Duodenal mucosa (tissue), 2 donors: ENCODE data around the gene ACKR3.

Experiments
- H3K27ac ChIP-seq: one replicate; pipeline ENCODE4 v1.7.0; 2013; ENCODE audit warnings: low read depth, low read length
- H3K27me3 ChIP-seq, 2 donors: one replicate each; pipeline ENCODE4 v1.7.0; 2013; ENCODE audit warnings: low read length in 2 of 2, control low read depth in 1 of 2; ENCODE audit not compliant: insufficient read depth in 2 of 2, control insufficient read depth in 1 of 2
- H3K36me3 ChIP-seq, 2 donors: one replicate each; pipeline ENCODE4 v1.7.0; 2013; ENCODE audit warnings: low read length in 2 of 2, control low read depth in 1 of 2; ENCODE audit not compliant: insufficient read depth in 2 of 2, control insufficient read depth in 1 of 2
- H3K4me1 ChIP-seq, 2 donors: one replicate each; pipeline ENCODE4 v1.7.0; 2013; ENCODE audit warnings: low read length in 2 of 2, control low read depth in 1 of 2; ENCODE audit not compliant: insufficient read depth in 2 of 2, control insufficient read depth in 1 of 2
- H3K4me3 ChIP-seq, 2 donors: one replicate each; pipeline ENCODE4 v1.7.0; 2013; ENCODE audit warnings: low read length in 2 of 2, low read depth in 1 of 2
- H3K9ac ChIP-seq, 2 donors: one replicate each; pipeline ENCODE4 v1.7.0; 2013; ENCODE audit warnings: low read length in 2 of 2, low read depth in 1 of 2
- H3K9me3 ChIP-seq, 2 donors: one replicate each; pipeline ENCODE4 v1.7.0; 2013; ENCODE audit warnings: low read length in 2 of 2, control low read depth in 1 of 2; ENCODE audit not compliant: control insufficient read depth in 1 of 2

ACKR3 gene

DNA sequence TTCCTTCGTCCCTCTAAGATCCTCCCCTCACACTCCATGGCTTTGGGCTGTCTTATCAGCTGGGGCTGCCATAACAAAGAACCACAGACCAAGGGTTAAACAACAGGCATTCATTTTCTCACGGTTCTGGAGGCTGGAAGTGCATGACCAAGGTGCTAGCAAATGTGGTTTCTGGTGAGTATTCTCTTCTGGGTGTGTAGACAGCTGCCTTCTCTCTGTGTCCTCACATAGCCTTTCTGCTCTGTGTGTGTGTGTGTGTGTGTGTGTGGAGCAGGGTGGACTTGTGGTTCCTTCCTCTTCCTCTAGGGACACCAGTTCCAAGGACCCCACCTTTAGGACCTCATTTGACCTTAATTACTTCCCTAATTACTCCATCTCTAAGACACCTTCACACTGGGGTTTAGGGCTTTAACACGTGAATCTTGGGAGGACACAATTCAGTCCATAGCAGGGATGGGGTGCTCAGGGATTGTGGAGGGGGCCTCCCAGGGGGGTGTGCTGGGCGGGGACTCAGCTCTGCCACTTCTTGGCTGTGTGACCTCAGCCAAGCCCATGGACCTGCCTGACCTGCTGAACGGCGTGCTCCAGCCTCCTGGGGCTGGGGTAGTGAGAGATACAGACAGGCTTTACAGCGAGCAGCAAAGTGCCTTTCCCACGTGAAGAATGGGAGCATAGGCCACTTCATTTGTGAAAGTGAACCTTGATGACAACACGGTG lies 38.0 kb downstream of the ACKR3 start:
- Histone ChIP-seq H3K4me3 (no peak overlapping the region), H3K9ac (no peak overlapping the region), H3K27ac (no peak overlapping the region), H3K9me3 (no peaks in the 10 kb centered on the region), H3K27me3 (peaks cover 0 to 4% of the 10 kb centered on the region in 2 donors), H3K4me1 (no peaks in the 10 kb centered on the region), H3K36me3 (no peaks in the 10 kb centered on the region)

DNA sequence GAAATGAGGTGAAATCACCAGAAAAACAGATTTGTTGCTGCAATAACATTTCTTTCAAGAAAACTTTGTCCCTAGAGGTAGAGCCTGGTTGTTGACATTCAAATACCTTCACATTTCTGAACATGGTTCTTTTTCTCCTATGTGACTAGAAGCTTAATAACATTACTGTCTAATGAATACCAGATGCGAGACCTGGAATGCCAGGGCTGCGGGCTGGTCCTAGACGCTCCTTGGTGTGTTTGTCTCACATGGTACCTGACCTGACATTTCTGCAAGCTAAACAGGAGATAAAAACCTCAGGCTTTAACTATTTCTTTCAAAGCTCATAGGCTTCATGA lies 38.5 kb downstream of the ACKR3 start:
- Histone ChIP-seq H3K9me3 (no peaks in the 10 kb centered on the region), H3K9ac (no peak overlapping the region)

DNA sequence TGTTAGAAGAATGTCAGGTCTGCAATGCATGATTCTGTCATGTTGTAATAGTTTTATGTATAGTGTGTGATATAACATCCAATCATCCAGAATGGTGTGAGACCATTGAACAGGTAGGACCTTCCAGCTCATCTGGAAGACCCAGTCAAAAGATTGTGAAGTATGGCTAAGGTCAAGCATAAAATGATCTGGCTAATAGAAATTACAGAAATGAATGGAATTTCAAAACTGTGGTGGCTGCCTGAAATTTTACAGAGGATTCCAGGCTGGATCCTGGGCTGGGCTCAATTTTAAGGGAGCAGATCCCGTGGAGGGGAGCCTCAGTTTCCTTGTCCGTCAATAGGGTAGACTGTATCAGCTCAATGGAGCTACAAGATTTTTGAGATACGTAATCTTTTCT lies 39.1 kb downstream of the ACKR3 start:
- H3K27ac ChIP-seq: no peak overlapping the region
- H3K27me3 ChIP-seq: peaks cover 0 to 4% of the 10 kb centered on the region in 2 donors
- no peaks in the 10 kb centered on the region for H3K4me1 ChIP-seq
- H3K9me3 ChIP-seq: no peaks in the 10 kb centered on the region
- H3K9ac ChIP-seq: no peak overlapping the region
- H3K36me3 ChIP-seq: no peaks in the 10 kb centered on the region
- no peak overlapping the region for H3K4me3 ChIP-seq

More for the DNA sequence above, 38.5 kb downstream of the ACKR3 start:
- Histone ChIP-seq H3K27ac (no peak overlapping the region), H3K4me1 (no peaks in the 10 kb centered on the region), H3K36me3 (no peaks in the 10 kb centered on the region), H3K27me3 (peaks cover 0 to 4% of the 10 kb centered on the region in 2 donors), H3K4me3 (no peak overlapping the region)

DNA sequence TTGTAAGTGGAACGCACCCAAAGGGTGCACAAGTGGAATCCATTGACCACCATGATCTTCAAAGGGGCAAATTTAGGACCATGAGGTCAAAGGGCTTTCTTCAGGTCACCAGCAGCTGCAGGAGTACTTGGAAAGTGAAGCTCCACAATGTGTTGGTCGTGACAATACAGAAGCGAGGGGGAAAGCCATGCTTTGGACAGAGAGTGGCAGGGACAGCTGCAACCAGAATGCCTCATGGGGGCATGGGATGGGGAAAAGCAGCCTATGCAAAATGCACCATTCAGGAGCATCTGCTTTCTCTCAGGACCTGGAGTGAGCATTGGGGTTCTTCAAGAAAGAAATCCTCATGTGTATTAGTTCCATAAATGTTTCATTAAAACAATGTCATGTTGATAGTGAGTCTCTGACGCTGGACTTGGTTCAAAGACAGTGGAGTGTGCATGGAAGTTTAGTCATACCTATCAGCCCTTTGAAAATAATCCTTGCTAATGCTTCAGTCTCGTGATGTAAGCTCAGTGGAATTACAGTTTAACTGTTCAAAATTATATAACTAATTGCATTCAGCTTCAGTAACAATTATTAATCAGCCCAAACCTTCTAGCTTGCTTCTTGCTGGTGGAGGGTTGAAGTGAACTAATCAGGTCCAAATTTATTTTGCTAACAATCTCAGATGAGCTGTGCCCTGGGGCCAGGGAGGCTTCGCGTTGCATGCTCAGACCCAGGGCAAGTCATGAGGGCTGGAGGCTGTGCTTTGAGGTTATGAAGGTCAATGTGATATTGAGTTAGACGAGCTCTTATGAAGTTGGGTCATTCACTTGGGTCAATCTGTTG lies 41.6 kb downstream of the ACKR3 start:
- peaks cover 0 to under 1% of the 10 kb centered on the region in 2 donors for H3K27me3 ChIP-seq
- no peaks in the 10 kb centered on the region for H3K4me1 ChIP-seq
- no peaks in the 10 kb centered on the region for H3K9me3 ChIP-seq
- no peaks in the 10 kb centered on the region for H3K36me3 ChIP-seq
- no peak overlapping the region for H3K4me3 ChIP-seq
- H3K9ac ChIP-seq: no peak overlapping the region
- H3K27ac ChIP-seq: no peak overlapping the region

DNA sequence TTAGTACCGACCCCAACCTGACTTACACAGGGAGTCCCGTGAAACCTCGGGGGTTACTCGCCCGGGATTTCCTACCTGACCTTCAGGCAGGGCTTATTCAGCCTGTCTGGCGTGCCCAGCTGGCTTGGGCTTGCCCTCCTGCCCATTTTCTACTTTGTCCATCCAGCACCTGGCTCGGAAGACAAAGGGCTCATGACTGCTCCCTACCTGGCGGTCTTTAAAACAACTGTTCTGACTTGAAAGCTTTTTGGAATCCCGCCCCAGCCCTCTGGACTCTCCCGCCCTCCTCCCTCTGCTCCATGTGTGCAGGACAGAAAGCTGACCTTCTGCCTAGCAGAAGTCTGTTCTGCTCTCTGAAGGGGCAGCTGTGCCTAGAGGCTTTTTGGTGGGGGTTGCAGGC lies 43.1 kb downstream of the ACKR3 start:
- no peak overlapping the region for H3K9ac ChIP-seq
- no peaks in the 10 kb centered on the region for H3K4me1 ChIP-seq
- no peaks in the 10 kb centered on the region for H3K9me3 ChIP-seq
- H3K27me3 ChIP-seq: no peaks in the 10 kb centered on the region
- H3K4me3 ChIP-seq: no peak overlapping the region
- H3K27ac ChIP-seq: no peak overlapping the region
- H3K36me3 ChIP-seq: no peaks in the 10 kb centered on the region

DNA sequence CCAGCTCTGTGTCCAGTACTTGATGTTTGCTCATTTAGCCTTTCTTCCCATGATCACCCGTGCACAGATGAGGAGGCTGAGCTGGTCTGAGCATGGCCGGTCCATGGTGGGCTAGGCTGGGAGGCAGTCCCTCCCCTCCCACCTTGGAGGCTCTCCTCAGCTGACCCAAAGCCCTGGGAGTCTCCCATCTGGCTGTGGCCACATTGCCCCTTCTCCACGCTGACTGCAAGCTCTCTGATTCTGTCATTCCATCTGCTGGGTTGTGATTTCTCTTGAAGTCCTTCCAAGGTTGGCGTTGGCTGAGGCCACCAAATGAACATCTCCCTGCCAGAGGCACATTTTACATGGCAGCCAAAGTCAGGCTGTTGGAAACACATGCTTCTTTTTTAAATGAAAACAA lies 44.0 kb downstream of the ACKR3 start:
- Histone ChIP-seq H3K4me1 (no peaks in the 10 kb centered on the region), H3K27me3 (no peaks in the 10 kb centered on the region), H3K9ac (no peak overlapping the region), H3K36me3 (no peaks in the 10 kb centered on the region), H3K9me3 (no peaks in the 10 kb centered on the region), H3K27ac (no peak overlapping the region), H3K4me3 (no peak overlapping the region)

DNA sequence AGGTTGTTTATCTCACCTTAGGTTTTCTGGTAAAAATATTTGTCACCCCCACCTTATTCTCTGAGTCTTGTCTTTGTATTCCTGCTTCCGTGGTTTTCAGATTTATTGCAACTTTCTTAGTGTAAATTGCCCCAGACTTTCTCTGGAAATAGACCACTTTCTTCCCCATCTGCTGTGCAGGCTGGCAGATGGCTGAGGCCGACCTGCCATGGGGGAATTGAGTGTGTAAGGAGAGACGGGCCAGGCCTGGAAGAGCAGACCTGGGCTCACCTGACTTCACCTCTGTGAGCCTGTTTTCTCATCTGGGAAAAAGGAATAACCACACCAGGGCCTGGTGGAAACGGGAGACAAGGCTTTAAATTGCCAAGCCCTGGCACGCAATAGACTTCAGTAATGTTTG lies 44.9 kb downstream of the ACKR3 start:
- Histone ChIP-seq H3K36me3 (no peaks in the 10 kb centered on the region), H3K9ac (no peak overlapping the region), H3K27me3 (no peaks in the 10 kb centered on the region), H3K9me3 (no peaks in the 10 kb centered on the region), H3K27ac (no peak overlapping the region), H3K4me1 (no peaks in the 10 kb centered on the region), H3K4me3 (no peak overlapping the region)

DNA sequence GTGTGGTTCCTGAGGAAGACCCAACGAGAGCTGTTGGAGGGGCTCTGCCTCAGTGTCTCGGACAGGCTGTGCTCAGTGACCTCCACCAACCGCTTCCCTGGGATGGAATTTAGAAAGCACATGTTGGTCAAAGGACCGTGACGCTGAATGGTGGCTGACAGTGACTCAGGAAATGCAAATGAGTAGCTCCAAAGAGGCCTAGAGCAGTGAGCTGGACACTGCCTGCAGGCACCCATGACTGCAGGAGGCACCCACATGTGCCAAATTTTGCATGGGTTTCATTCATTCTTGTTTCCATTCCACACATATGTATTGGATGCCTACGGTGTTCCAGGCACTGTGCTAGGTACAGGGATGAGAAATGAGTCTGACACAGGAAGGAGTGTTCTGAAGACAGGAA lies 46.4 kb downstream of the ACKR3 start:
- H3K9me3 ChIP-seq: no peaks in the 10 kb centered on the region
- H3K4me1 ChIP-seq: no peaks in the 10 kb centered on the region
- H3K27ac ChIP-seq: no peak overlapping the region
- no peaks in the 10 kb centered on the region for H3K27me3 ChIP-seq
- H3K4me3 ChIP-seq: no peak overlapping the region
- H3K36me3 ChIP-seq: no peaks in the 10 kb centered on the region
- no peak overlapping the region for H3K9ac ChIP-seq

DNA sequence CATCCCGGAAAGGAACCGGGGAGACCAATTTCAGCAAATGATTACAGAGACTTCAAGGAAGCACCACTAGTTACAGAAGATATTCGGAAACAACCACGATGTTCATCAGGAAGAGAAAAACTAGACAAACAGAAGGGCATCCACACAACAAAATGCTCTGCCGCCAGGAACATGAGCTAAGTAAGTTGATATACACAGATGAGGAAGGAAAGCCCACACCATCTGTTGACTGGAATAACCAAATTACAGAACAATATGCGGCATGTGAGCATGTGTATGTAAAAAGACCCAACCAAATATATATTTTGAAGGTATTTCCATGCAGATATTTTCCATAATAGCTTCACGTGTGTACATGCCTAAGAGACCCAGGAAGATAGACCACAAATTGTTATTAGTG lies 47.0 kb downstream of the ACKR3 start:
- Histone ChIP-seq H3K4me1 (no peaks in the 10 kb centered on the region), H3K4me3 (no peak overlapping the region), H3K27me3 (no peaks in the 10 kb centered on the region), H3K9me3 (no peaks in the 10 kb centered on the region), H3K9ac (no peak overlapping the region), H3K27ac (no peak overlapping the region), H3K36me3 (no peaks in the 10 kb centered on the region)

DNA sequence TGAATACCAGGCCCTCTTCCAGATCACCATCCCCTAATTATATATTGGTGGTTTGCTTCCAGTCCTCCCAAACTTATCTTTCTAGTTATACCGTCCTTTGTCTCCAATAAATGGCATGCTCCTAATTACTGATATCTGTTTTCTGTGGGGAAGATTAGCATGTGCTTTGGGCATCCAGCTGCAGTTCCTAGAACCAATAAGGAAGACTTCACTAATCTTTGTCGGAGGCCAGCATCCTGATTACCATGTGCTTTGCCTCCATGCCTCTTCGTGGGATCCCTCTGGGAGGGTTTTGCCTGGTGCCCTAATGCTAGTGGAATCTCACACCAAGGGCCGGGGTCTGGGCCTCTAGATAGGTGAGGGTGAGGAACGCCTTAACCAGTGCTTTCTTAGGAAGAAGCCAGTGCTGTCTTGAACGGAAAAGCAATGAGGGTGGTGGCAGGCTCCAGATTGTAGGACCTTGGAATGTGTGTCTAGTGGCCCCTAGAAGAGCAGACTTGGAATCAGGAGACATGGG lies 47.7 kb downstream of the ACKR3 start:
- no peaks in the 10 kb centered on the region for H3K4me1 ChIP-seq
- no peaks in the 10 kb centered on the region for H3K9me3 ChIP-seq
- H3K36me3 ChIP-seq: no peaks in the 10 kb centered on the region
- H3K4me3 ChIP-seq: no peak overlapping the region
- no peaks in the 10 kb centered on the region for H3K27me3 ChIP-seq
- H3K27ac ChIP-seq: no peak overlapping the region
- no peak overlapping the region for H3K9ac ChIP-seq
